DOHH2 (cell line): ENCODE measurements around the gene NEXMIF.

Experiments
- H3F3A ChIP-seq: fragments of 200-600 bp; sonication (generic), shearing (Covaris generic); 2 replicates; pipeline ENCODE4 v1.6.0; 2016; ENCODE audit warnings: antibody characterized with exemption, mild to moderate bottlenecking; ENCODE audit not compliant: control insufficient read depth, insufficient read depth
- H3K27ac ChIP-seq: fragments of 200-600 bp; sonication (generic); 2 replicates; pipeline ENCODE4 v1.5.1; 2014; ENCODE audit warnings: low read depth, mild to moderate bottlenecking, low read length, moderate library complexity
- H3K27me3 ChIP-seq: fragments of 200-600 bp; sonication (generic); 2 replicates; pipeline ENCODE4 v1.6.1; 2014; ENCODE audit warnings: mild to moderate bottlenecking, low read length, mixed read lengths; ENCODE audit not compliant: control insufficient read depth
- H3K36me3 ChIP-seq: fragments of 200-600 bp; sonication (generic); 2 replicates; pipeline ENCODE4 v1.6.1; 2014; ENCODE audit warnings: mild to moderate bottlenecking, low read length, moderate library complexity, mixed read lengths; ENCODE audit not compliant: control insufficient read depth
- H3K4me1 ChIP-seq: fragments of 200-600 bp; sonication (generic); 2 replicates; pipeline ENCODE4 v1.6.1; 2014; ENCODE audit warnings: mild to moderate bottlenecking, low read length, mixed read lengths; ENCODE audit not compliant: control insufficient read depth
- H3K4me2 ChIP-seq: fragments of 200-600 bp; sonication (generic); 2 replicates; pipeline ENCODE4 v1.6.0; 2014; ENCODE audit warnings: mild to moderate bottlenecking, low read length, moderate library complexity
- H3K4me3 ChIP-seq: fragments of 200-600 bp; sonication (generic); 2 replicates; pipeline ENCODE4 v1.5.1; 2014; ENCODE audit warnings: mild to moderate bottlenecking, low read length, mixed read lengths
- H3K79me2 ChIP-seq: fragments of 200-600 bp; sonication (generic); 2 replicates; pipeline ENCODE4 v1.6.1; 2014; ENCODE audit warnings: mild to moderate bottlenecking, low read length, mixed read lengths; ENCODE audit not compliant: control insufficient read depth
- H3K9me2 ChIP-seq: fragments of 200-600 bp; sonication (generic); replicated peaks from 2 replicates; pipeline ENCODE4 v1.6.1; 2014; ENCODE audit warnings: mild to moderate bottlenecking, low read length, mixed read lengths; ENCODE audit not compliant: control insufficient read depth
- H3K9me3 ChIP-seq: fragments of 200-600 bp; sonication (generic); 2 replicates; pipeline ENCODE4 v1.6.1; 2014; ENCODE audit warnings: antibody characterized with exemption, low read length, mixed read lengths; ENCODE audit not compliant: control insufficient read depth, insufficient read depth
- H4K20me1 ChIP-seq: fragments of 200-600 bp; sonication (generic); 2 replicates; pipeline ENCODE4 v1.6.0; 2014; ENCODE audit warnings: low read depth, mild to moderate bottlenecking, antibody characterized with exemption, low read length, moderate library complexity; ENCODE audit not compliant: control insufficient read depth, insufficient read depth
- EZH2phosphoT487 ChIP-seq: fragments of 200-600 bp; sonication (generic); IDR thresholded peaks from 2 replicates; pipeline ENCODE4 v1.6.1; 2017; ENCODE audit warnings: borderline replicate concordance, mild to moderate bottlenecking, antibody characterized with exemption, low read length, moderate library complexity, mixed read lengths
- TF ChIP-seq, protein P1 (sequence below): fragments of 200-600 bp; sonication (generic); IDR thresholded peaks from one replicate; pipeline ENCODE4 v1.5.1; 2014; ENCODE audit warnings: antibody characterized with exemption, mild to moderate bottlenecking, low read depth, low read length; ENCODE audit not compliant: poor library complexity, severe bottlenecking

NEXMIF gene

DNA sequence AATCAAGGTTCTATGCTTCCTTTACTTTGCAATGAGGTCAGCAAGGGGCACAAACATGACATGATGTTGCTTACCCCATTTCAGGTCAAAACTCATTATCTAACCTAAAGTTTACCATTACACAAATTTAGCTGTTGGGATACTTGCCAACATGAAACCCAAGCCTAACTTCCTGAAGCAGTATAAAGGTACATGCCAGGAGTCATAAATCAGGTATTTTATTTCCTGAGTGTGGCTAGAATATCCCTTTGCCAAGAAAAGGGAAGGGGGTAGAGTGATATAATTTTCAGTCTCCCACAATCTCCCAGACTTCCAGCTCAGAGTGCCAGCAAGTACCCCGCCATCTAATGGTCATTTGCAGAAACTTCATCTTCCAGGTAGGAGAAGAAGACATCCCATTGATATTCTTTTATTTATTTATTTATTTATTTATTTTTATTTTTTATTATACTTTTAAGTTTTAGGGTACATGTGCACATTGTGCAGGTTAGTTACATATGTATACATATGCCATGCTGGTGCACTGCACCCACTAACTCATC is 136.6 kb downstream of the NEXMIF start:
- Histone ChIP-seq H3K36me3 (no peaks in the 10 kb centered on the region), H4K20me1 (no peaks in the 10 kb centered on the region), H3K9me3 (no peaks in the 10 kb centered on the region), H3K27ac (no peak overlapping the region), H3K27me3 (no peaks in the 10 kb centered on the region), H3K9me2 (no peaks in the 10 kb centered on the region), H3K79me2 (no peaks in the 10 kb centered on the region), H3F3A (no peaks in the 10 kb centered on the region), H3K4me2 (no peak overlapping the region), H3K4me3 (no peak overlapping the region), H3K4me1 (no peaks in the 10 kb centered on the region)
- TF ChIP-seq EZH2phosphoT487, result no peak
- TF ChIP-seq, protein P1, sequence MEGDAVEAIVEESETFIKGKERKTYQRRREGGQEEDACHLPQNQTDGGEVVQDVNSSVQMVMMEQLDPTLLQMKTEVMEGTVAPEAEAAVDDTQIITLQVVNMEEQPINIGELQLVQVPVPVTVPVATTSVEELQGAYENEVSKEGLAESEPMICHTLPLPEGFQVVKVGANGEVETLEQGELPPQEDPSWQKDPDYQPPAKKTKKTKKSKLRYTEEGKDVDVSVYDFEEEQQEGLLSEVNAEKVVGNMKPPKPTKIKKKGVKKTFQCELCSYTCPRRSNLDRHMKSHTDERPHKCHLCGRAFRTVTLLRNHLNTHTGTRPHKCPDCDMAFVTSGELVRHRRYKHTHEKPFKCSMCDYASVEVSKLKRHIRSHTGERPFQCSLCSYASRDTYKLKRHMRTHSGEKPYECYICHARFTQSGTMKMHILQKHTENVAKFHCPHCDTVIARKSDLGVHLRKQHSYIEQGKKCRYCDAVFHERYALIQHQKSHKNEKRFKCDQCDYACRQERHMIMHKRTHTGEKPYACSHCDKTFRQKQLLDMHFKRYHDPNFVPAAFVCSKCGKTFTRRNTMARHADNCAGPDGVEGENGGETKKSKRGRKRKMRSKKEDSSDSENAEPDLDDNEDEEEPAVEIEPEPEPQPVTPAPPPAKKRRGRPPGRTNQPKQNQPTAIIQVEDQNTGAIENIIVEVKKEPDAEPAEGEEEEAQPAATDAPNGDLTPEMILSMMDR, result peak; percentile 10

DNA sequence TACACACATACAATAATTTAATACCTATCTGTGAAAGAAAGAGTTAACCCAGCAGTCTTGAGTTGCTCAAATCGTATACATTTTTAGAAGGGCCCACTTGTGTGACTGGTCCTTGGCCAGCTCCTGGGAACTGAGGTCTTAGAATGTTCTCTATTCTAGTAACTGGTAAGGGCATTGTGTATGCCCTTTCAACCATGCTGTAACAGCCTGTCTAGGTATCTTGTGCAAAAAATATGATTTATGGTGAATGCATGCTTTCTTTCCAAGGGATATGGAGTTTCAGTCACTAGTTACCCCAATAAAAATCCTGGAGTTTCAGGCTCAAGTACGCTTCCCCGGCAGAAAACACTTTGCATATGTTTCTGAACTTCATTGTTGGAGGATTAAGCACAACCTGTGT is 140.6 kb downstream of the NEXMIF start:
- no peaks in the 10 kb centered on the region for H3K9me2 ChIP-seq
- H3K79me2 ChIP-seq, result no peaks in the 10 kb centered on the region
- H3K9me3 ChIP-seq, result no peaks in the 10 kb centered on the region
- no peak overlapping the region for H3K4me2 ChIP-seq
- no peak overlapping the region for H3K4me3 ChIP-seq
- no peaks in the 10 kb centered on the region for H3K36me3 ChIP-seq
- H3K27me3 ChIP-seq, result no peaks in the 10 kb centered on the region
- no peak overlapping the region for H3K27ac ChIP-seq
- H3K4me1 ChIP-seq, result no peaks in the 10 kb centered on the region
- no peaks in the 10 kb centered on the region for H4K20me1 ChIP-seq
- no peaks in the 10 kb centered on the region for H3F3A ChIP-seq
- TF ChIP-seq, protein P1, result no peak
- no peak for TF ChIP-seq EZH2phosphoT487

DNA sequence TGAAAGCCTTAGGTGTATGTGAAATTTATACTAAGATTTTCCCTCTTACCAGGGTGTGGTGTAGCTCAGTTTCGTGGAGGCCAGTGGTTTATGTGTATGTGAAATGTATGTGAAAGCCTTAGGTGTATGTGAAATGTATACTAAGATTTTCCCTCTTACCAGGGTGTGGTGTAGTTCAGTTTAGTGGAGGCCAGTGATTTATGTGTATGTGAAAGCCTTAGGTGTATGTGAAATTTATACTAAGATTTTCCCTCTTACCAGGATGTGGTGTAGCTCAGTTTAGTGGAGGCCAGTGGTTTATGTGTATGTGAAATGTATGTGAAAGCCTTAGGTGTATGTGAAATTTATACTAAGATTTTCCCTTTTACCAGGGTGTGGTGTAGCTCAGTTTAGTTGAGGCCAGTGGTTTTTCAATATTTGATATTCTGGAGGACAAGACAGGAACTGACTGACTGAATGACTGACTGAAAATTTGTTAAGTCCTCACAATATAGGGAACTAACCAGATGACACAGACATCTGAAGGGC is 143.7 kb downstream of the NEXMIF start:
- no peak for TF ChIP-seq EZH2phosphoT487
- TF ChIP-seq, protein P1, result no peak
- H3K9me2 ChIP-seq, result no peaks in the 10 kb centered on the region
- no peaks in the 10 kb centered on the region for H3K36me3 ChIP-seq
- H3K27ac ChIP-seq, result no peak overlapping the region
- H3K4me1 ChIP-seq, result no peaks in the 10 kb centered on the region
- no peaks in the 10 kb centered on the region for H3K79me2 ChIP-seq
- no peaks in the 10 kb centered on the region for H3F3A ChIP-seq
- H3K27me3 ChIP-seq, result no peaks in the 10 kb centered on the region
- H3K9me3 ChIP-seq, result no peaks in the 10 kb centered on the region
- no peaks in the 10 kb centered on the region for H4K20me1 ChIP-seq
- H3K4me2 ChIP-seq, result no peak overlapping the region
- no peak overlapping the region for H3K4me3 ChIP-seq
